ENCODE results near the gene ITPRIPL2. TPM values are rescaled to one million over a fixed set of nuclear protein-coding genes. Genes with fewer than 3 reads are reported as not detected.

ITPRIPL2 gene
- total and polyA plus RNA-seq, 11 donors: 3.1 to 43.2 (median 14.1) TPM

GRCh38 chr16:19093631-19094541, 19.9 kb upstream of the ITPRIPL2 start:
- intact Hi-C loops (cut with DNase I): loop anchor here in 1 of 10 donors (5.0 kb wide), 1 partner anchor 78 kb away; no protein-coding TSS in a partner anchor
- 86 to 88% (median 87%) methylated on average over 15 of the region's 15 CpGs for WGBS, 4 donors
- Histone ChIP-seq H3K4me1 (peaks cover 0 to 5% (median 0%) of the 10 kb centered on the region in 12 donors), H3K4me3 (no peak overlapping the region), H3K27ac (no peak overlapping the region), H3K27me3 (no peaks in the 10 kb centered on the region), H3K36me3 (no peaks in the 10 kb centered on the region), H3K9me3 (peaks cover 0 to 4% (median 0%) of the 10 kb centered on the region in 12 donors)
- ATAC-seq (no peak), DNase-seq (no peak)
- no peak for TF ChIP-seq POLR2A (IDR thresholded peaks at IDR 0.05)
- TF ChIP-seq CTCF (IDR thresholded peaks at IDR 0.05): no peak

GRCh38 chr16:19094542-19095365, 19.0 kb upstream of the ITPRIPL2 start:
- WGBS, 4 donors: 77 to 82% (median 79%) methylated on average over 11 of the region's 11 CpGs
- no peak overlapping the region for H3K4me3 ChIP-seq
- ATAC-seq (no peak), DNase-seq (no peak)
- H3K4me1 ChIP-seq: peaks cover 0 to 5% (median 0%) of the 10 kb centered on the region in 12 donors
- no peaks in the 10 kb centered on the region for H3K36me3 ChIP-seq
- TF ChIP-seq POLR2A (IDR thresholded peaks at IDR 0.05) (no peak), CTCF (IDR thresholded peaks at IDR 0.05) (peak in 3 of 12 donors; percentile 7 to 14 (median 10))
- peaks cover 0 to 4% (median 0%) of the 10 kb centered on the region in 12 donors for H3K9me3 ChIP-seq
- H3K27ac ChIP-seq: no peak overlapping the region
- intact Hi-C loops (cut with DNase I): loop anchor here in 1 of 10 donors (5.0 kb wide), 1 partner anchor 78 kb away; no protein-coding TSS in a partner anchor
- H3K27me3 ChIP-seq: no peaks in the 10 kb centered on the region

GRCh38 chr16:19095654-19096053, 18.1 kb upstream of the ITPRIPL2 start:
- ATAC-seq (no peak), DNase-seq (no peak)
- intact Hi-C loops (cut with DNase I): no loop called here
- H3K4me1 ChIP-seq: peaks cover 0 to 5% (median 0%) of the 10 kb centered on the region in 12 donors
- no peak overlapping the region for H3K4me3 ChIP-seq
- H3K36me3 ChIP-seq: no peaks in the 10 kb centered on the region
- TF ChIP-seq CTCF (IDR thresholded peaks at IDR 0.05) (no peak), POLR2A (IDR thresholded peaks at IDR 0.05) (no peak)
- no peak overlapping the region for H3K27ac ChIP-seq
- no peaks in the 10 kb centered on the region for H3K27me3 ChIP-seq
- peaks cover 0 to 10% (median 0%) of the 10 kb centered on the region in 12 donors for H3K9me3 ChIP-seq
- 87 to 90% (median 89%) methylated on average over 5 of the region's 5 CpGs for WGBS, 4 donors

GRCh38 chr16:19098173-19098572, 15.6 kb upstream of the ITPRIPL2 start:
- Histone ChIP-seq H3K4me1 (no peaks in the 10 kb centered on the region), H3K4me3 (no peak overlapping the region), H3K27me3 (no peaks in the 10 kb centered on the region), H3K36me3 (no peaks in the 10 kb centered on the region), H3K27ac (no peak overlapping the region), H3K9me3 (peaks cover 0 to 10% (median 0%) of the 10 kb centered on the region in 12 donors)
- ATAC-seq (no peak), DNase-seq (no peak)
- TF ChIP-seq CTCF (IDR thresholded peaks at IDR 0.05) (no peak), POLR2A (IDR thresholded peaks at IDR 0.05) (no peak)
- intact Hi-C loops (cut with DNase I): no loop called here
- WGBS, 4 donors: 71 to 89% (median 84%) methylated on average over 1 of the region's 1 CpG
